GM21526 (cell line): ENCODE measurements around the gene CDH11.

Experiments used
- ATAC-seq: cut with Tn5 transposase; IDR thresholded peaks from one replicate; pipeline ENCODE4 v1.9.1; 2021; ENCODE audit warnings: moderate library complexity; ENCODE audit not compliant: unreplicated experiment, low FRiP score

Gene CDH11

GRCh38 chr16:65118871-65119270 lies 3.0 kb downstream of the CDH11 start:
- no peak for ATAC-seq

DNA sequence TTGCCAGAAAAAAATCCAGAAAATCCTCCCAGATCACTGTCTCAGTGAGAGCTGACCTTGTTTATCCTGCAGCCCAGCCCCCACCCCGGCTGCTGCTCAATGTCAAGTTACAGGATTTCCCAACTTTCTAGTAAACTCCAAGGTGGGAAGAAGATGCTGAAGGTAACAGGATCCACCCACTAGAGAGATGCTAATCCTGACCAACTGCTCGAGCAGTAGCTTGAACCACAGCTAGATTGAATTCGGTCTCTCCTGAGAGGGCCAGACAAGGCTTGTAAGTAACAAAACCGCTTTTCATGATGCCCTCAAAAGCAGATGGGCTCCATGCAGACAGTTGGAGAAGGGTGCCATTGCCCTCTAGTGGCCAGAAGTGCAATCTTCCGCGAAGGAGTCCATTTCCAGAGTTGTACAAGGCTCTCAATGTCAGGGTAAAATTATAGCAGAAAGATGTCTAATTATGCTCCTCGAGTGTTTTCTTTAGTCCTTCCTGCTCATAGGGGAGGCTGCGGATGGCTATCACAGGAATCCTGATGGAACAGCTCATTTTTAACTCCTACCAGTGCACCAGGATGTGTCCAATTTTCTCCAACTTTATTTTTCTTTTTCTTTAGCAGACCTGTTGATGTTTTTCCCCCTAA lies 3.9 kb downstream of the CDH11 start:
- no peak for ATAC-seq

DNA sequence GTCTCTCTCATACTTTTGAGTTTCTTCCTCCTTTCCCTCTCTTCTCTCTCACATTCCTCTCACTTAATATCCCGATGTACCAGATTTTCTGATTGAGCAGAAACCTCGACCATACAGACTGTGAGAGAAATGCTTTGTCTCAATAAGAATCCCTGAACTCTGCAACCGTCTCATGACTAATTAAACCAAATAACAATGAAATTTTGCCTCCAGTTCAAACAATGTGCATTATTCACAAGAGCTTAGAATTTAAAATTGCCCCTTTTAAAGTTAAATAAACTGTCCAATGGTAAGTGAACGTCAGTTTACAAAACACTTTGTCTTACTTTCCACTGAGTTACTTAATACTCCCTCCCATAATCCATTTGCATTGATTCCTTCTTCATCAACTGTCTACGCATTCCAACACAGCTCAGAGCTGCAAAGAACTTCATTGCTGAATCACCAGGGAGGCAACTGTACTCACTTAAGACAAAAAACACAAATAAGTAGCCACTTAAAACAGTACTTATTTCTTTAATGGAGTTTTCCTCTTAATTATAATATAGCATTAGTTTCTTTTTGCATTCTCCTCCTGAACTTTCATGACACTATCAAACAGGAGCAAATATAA lies 4.9 kb downstream of the CDH11 start:
- no peak for ATAC-seq

DNA sequence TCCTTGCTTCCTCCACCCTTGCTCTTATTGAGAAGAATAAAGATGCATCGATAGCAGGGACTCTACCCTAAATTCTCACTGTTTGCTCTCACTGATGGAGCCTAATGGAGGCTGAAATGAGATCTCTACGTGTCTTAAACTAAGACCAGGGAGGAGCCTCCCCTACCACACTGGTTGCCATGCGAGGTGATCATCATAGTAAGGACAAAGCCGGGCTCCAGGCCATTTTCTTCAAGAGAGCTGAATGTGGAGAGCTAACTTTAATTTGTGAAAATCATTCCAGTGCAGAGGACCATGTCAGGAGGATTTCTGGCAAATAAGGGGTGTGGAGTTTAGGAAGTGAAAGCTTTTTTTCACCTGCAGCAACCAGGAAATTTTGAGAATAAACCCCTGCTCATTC lies 5.6 kb downstream of the CDH11 start:
- no peak for ATAC-seq

DNA sequence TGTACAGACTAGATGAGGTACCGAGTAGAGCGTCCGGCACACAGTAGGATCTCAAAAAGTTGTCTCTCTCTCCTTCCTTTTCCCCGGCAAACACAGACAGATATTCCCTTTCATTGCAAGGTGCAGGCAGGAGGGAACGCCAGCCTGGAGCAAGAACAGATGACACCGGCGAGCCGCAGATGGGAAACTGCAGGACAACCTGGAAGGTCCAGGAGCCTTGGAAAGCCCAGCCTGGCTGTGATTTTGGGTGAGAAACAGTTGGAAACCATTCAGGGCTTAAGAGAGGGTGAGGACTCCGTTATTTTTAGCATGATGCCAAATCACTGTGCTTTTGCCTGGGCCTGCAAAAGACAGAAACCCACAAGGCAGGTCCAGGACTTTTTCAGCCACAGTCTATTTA lies 7.3 kb downstream of the CDH11 start:
- ATAC-seq: no peak

- ATAC-seq: no peak
Observed at GRCh38 chr16:65113441-65113840, 8.4 kb downstream of the CDH11 start.

GRCh38 chr16:65111306-65111705 lies 10.6 kb downstream of the CDH11 start:
- no peak for ATAC-seq

DNA sequence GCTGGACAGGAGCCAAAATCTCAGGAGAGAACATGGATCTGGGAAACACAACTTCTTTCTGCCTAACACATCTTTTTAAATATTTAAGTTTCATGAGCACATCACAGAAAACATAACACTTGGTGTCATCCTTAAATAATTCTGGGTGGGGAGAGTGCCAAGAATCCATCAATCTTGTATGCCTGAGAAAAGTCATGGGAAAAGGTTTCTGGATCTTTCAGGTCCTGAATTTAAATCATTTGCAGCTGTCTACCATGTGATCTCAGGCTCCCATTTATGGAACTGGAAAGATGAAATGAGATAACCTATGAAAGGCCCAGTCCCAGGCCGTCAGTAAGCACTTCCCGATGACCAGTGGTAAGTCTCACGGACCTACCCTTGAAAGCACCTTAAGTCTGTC lies 15.1 kb downstream of the CDH11 start:
- ATAC-seq: no peak

GRCh38 chr16:65105171-65105570 lies 16.7 kb downstream of the CDH11 start:
- no peak for ATAC-seq

GRCh38 chr16:65104471-65104870 lies 17.4 kb downstream of the CDH11 start:
- no peak for ATAC-seq

GRCh38 chr16:65102326-65102725 lies 19.5 kb downstream of the CDH11 start:
- ATAC-seq: no peak

GRCh38 chr16:65101009-65101408 lies 20.9 kb downstream of the CDH11 start:
- no peak for ATAC-seq

DNA sequence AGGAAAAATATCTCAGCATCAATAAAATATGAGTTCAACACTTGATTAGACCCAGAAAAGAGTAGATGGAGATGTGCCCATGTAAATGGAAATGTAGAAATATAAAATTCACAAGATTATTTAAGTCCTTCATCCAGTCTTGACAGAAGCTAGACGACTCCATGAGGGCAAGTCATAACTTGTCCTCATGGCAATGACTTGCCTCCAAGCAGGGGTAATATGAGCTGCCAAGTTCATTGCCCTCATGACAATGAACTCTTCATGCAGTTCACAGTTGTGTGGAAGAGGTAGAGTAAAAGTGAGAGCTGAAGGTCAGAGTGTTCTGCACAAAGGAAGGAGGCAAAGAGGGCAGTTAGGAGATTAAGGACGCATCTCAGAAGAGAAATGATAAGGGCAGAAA lies 22.3 kb downstream of the CDH11 start:
- no peak for ATAC-seq

DNA sequence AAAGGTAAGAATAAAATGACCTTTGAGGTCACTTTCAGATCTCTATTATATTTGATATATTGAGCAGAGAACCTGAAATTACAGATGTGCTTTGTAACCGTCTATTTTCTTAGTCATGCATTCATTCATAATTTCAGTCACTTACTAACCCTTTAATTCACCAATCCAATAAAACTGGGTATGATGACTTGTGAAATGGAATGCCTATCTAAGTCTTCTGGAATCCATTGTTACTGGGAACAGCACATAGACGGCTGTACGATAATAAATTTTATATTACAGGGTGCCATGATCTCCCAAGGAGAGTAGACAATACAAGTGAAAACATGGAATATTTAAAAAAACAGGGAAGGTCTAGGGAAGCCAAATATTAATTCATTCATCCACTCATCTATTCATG lies 22.9 kb downstream of the CDH11 start:
- no peak for ATAC-seq

GRCh38 chr16:65097296-65097695 lies 24.6 kb downstream of the CDH11 start:
- no peak for ATAC-seq

- no peak for ATAC-seq
Observed at GRCh38 chr16:65095906-65096305, 26.0 kb downstream of the CDH11 start.

- no peak for ATAC-seq
Observed at GRCh38 chr16:65095090-65095728, 26.7 kb downstream of the CDH11 start.

DNA sequence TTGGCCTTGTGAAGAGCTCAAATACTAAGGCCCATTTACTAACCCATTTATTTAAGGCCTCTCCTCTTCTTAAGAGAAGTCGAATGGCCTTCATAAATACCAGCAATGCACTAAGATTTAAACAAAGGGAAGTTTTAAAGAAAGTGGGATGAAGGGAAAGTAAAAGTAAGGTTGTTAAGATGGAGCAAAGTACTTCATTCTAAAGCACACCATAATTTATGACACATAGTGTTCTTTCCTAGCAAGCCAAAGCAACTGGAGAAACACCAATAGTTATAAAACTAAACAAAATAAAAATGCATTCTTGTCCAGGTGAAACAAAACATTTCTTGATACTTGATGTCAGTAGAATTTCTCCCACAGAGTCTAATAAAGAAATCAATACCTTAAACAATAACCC lies 27.9 kb downstream of the CDH11 start:
- ATAC-seq: no peak

DNA sequence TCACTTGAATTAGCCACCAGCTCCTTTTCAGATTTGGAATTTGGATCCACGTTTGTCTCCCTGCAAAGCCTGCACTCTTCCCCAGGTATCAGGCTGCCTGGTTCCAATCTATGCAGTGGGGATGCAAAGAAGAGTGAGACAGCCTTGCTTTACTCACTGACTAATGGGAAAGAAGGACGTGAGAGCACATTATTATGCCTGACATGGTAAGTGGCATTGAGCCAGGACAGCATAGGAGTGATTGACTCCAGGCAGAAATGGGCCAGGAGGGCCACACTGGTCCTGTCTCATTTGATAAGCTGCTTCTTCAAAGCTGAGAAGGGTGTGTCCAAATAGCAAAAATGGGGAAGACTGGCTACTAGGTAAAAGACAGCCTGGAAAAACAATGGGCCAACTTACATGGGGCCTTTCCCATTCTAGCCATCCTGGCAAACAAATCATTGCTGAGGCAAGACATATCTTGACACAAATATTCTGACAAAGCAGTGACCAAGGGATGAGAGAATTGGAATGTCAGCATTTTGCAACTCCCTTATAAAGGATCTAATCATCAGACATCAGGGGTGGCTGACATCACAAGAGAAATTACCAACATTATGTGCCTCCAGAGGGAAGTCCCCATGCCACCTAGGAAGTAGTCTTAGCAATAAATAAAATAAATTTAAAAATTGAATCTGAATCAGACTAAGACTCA lies 38.6 kb downstream of the CDH11 start:
- ATAC-seq: no peak

GRCh38 chr16:65079549-65079948 lies 42.3 kb downstream of the CDH11 start:
- no peak for ATAC-seq

- no peak for ATAC-seq
Observed at GRCh38 chr16:65077181-65077580, 44.7 kb downstream of the CDH11 start.

DNA sequence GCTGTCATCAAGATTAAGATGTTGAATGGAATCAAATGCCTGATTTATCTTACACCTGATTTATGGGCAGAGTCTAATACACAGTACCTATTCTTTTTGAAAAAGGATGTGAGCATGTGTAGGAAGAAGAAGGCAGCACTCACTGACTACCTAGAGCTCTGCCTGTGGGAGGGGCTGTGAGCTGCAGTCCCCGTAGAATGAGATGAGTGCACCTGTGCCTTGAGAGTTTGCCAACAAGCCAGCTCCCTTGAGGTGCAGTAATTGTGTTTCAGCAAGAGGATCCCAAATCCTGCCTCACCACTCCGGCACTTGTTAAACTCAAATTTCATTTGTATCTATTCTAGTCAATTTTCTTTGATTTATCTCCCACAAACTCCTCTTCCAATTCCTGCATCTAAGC lies 46.0 kb downstream of the CDH11 start:
- ATAC-seq: no peak
